MM.1S (cell line): ENCODE data around the gene IL2.

Source experiments
- EZH2 ChIP-seq: fragments of 300-600 bp; sonication (generic); optimal IDR thresholded peaks from 2 replicates; pipeline ENCODE3; 2017; ENCODE audit warnings: low read depth, mild to moderate bottlenecking, antibody characterized with exemption, low read length, mixed read lengths
- TF ChIP-seq, protein P1 (sequence below): fragments of 300-600 bp; sonication (generic); IDR thresholded peaks from 2 replicates; pipeline ENCODE4 v1.5.1; 2016; ENCODE audit warnings: antibody characterized with exemption, low read length, mixed read lengths

DNA sequence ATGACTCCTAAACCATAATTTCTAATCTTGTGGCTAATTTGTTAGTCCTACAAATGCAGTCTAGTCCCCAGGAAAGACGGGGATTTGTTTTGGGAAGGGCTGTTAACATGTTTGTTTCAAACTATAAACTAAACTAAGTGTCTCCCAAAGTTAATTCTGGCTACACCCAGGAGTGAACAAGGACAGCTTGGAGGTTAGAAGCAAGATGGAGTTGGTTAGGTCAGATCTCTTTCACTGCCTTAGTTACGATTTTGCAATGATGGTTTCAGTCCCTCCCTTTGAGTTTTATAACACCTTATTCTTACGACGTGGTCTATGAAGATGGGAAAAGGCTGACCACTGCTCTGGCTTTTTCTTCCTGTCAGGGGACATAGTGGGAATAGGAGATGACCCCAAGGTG lies 27.0 kb upstream of the IL2 start:
- no peak for TF ChIP-seq EZH2
- TF ChIP-seq, protein P1, sequence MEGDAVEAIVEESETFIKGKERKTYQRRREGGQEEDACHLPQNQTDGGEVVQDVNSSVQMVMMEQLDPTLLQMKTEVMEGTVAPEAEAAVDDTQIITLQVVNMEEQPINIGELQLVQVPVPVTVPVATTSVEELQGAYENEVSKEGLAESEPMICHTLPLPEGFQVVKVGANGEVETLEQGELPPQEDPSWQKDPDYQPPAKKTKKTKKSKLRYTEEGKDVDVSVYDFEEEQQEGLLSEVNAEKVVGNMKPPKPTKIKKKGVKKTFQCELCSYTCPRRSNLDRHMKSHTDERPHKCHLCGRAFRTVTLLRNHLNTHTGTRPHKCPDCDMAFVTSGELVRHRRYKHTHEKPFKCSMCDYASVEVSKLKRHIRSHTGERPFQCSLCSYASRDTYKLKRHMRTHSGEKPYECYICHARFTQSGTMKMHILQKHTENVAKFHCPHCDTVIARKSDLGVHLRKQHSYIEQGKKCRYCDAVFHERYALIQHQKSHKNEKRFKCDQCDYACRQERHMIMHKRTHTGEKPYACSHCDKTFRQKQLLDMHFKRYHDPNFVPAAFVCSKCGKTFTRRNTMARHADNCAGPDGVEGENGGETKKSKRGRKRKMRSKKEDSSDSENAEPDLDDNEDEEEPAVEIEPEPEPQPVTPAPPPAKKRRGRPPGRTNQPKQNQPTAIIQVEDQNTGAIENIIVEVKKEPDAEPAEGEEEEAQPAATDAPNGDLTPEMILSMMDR = no peak
